ENCODE measurements around the gene RLIM.

The RLIM gene

DNA sequence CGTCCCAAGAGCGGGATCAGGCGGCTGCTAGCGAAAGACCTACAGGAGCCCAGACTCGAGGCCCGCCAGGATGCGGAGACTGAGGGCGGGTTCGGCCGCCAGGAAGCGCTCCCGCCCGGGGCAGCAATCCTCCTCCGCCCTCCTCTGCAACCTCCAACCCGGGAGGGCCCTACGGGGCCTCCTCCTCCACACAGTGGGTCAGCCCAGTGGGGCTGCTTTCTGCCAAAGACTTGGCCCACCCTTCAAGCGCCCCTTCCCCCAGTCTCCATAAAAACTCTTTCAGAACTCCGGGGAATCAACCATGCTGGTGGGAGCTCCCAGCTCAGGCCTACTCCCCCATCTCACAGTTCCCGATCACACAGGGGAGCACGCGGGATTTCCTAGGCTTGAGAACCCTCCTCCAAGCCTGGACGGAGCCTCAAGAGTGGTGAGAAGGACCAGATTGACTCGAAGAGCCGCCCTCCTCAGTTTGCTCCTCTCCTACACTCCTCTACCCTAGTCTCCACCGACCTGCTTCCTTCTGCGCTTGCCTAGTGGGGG lies 77.5 kb downstream of the RLIM start:
- H3K9ac ChIP-seq: peak overlapping the region; percentile 78
- H3K9me3 ChIP-seq: 0 out of 2 replicates have a peak, but pooled peaks cover 4% of the 10 kb centered on the region
- peak overlapping the region; percentile 82 for H3K4me2 ChIP-seq
- peak overlapping the region; percentile 87 for H3K27ac ChIP-seq
- H3K4me3 ChIP-seq: peak overlapping the region; percentile 67
- H3K27me3 ChIP-seq: peaks cover 96% of the 10 kb centered on the region
- H4K20me1 ChIP-seq: no peaks in the 10 kb centered on the region; the same call in 1 of the 2 replicates
- H3K36me3 ChIP-seq: peaks cover 10% of the 10 kb centered on the region; the same call in 1 of the 2 replicates
- H3K4me1 ChIP-seq: peaks cover 24% of the 10 kb centered on the region
- TF ChIP-seq Cebpa-rat (IDR thresholded peaks at IDR 0.05): no peak

DNA sequence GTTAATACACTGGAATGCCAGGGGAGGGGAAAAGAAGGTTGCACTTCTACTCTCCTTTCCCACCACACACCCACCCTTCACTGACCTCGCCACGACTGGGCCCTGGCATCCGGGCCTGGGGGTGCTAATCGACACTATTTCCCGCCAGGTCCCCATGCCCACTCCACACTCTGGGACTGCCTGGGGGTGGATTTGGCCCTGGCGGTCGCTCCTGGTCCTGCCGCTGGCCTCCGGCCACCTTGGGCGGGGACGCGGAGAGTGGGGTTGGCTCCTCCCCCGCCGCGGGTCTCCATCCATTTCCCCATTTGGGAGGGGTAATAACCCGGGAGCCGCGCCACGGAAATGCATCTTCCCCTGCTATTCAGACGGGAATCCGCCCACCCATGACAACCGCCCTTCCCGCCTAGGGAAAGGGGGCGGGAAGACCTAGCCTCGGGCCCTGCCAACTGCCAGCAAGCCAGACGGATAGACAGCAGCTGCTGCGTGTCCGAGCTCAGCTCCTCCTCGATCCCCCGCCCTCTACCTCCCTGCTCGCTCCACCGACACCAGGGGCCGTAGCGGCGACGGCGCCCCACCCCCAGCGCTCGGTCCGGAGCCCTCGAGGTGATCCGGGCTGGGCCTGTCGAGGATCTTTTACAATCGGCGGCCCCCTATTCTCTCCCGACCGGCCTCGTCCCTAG lies 78.1 kb downstream of the RLIM start:
- H3K4me1 ChIP-seq: peaks cover 24% of the 10 kb centered on the region
- H3K27ac ChIP-seq: peak overlapping the region; percentile 87
- TF ChIP-seq Cebpa-rat (IDR thresholded peaks at IDR 0.05): no peak
- H3K4me3 ChIP-seq: peak overlapping the region; percentile 67
- H3K27me3 ChIP-seq: peaks cover 98% of the 10 kb centered on the region
- H3K9ac ChIP-seq: peak overlapping the region; percentile 78
- peak overlapping the region; percentile 82 for H3K4me2 ChIP-seq
- 0 out of 2 replicates have a peak, but pooled peaks cover 4% of the 10 kb centered on the region for H3K9me3 ChIP-seq
- H4K20me1 ChIP-seq: no peaks in the 10 kb centered on the region; the same call in 1 of the 2 replicates
- peaks cover 16% of the 10 kb centered on the region; the same call in 1 of the 2 replicates for H3K36me3 ChIP-seq

DNA sequence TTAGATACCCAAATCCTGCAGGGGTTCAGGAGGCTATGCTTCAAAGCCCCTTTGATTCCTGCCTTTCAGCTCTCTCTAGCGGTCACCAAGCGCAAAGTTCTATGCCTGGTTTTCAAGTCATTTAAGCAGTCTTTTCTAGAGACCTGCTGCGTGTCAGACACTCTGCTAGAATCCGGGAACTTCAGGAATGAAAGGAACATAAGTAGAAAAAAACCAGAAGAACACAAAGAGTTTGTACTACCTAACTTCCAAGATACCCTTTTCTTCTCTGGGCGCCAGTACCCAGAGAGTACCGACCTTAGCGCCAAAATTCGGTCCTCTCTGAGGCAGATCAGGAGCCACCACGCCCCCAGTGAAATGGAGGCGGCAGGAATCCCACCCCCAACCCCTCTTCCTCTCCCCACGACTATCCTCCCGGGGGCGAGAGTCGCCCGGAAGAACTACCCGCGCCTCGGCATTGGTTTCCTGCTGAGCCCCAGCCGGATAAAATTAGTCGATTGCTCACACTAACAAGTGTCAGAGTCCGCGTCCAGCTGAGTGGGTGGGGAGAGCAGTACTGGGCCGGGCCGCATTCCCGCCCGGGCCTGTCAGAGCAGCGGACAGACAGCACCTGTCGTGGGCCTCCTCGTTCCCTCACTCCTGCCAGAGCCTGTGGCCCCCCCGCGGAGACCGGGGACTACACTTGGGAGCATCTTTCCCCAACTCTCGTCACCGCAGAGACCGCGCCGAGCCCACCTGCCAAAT lies 78.8 kb downstream of the RLIM start:
- TF ChIP-seq Cebpa-rat (IDR thresholded peaks at IDR 0.05): no peak
- H3K4me1 ChIP-seq: peaks cover 24% of the 10 kb centered on the region
- H4K20me1 ChIP-seq: no peaks in the 10 kb centered on the region; the same call in 1 of the 2 replicates
- H3K9ac ChIP-seq: peak overlapping the region; percentile 78
- 0 out of 2 replicates have a peak, but pooled peaks cover 4% of the 10 kb centered on the region for H3K9me3 ChIP-seq
- H3K27ac ChIP-seq: peak overlapping the region; percentile 87
- H3K36me3 ChIP-seq: peaks cover 19% of the 10 kb centered on the region; the same call in 1 of the 2 replicates
- H3K27me3 ChIP-seq: peaks cover 98% of the 10 kb centered on the region
- H3K4me3 ChIP-seq: peak overlapping the region; percentile 67
- peak overlapping the region; percentile 82 for H3K4me2 ChIP-seq
